Fibroblast of skin of right quadriceps (primary cell): ENCODE results near the gene FTSJ3.

ENCODE experiments used
- DNase-seq: peaks from one replicate; pipeline ENCODE4 v3.0.0-alpha.2; 2013

Gene FTSJ3

DNA sequence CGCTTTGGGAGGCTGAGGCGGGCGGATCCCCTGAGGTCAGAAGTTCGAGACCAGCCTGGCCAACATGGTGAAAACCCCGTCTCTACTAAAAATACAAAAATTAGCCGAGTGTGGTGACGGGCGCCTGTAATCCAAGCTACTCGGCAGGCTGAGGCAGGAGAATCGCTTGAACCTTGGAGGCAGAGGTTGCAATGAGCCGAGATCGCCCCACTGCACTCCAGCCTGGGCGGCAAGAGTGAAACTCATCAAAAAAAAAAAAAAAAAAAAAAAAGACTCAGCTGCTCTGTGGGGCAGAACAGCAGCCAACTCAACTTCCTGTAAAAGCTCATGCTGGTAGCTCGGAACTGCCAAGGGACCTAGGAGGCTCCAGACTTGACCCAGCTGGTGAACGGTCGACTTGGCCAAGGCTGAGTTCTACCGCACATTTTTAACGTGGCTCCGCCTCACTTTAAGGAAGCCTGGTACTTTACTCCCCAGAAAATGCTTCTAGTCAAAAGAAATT lies 16.0 kb upstream of the FTSJ3 start:
- peak; percentile 49 for DNase-seq

GRCh38 chr17:63842540-63843386 lies 15.3 kb upstream of the FTSJ3 start, which contains the start of gene SMARCD2:
SMARCD2 (minus strand) TSS chr17:63842685; CDS start chr17:63842674, 11 bp downstream.
- DNase-seq: peak; percentile 100

DNA sequence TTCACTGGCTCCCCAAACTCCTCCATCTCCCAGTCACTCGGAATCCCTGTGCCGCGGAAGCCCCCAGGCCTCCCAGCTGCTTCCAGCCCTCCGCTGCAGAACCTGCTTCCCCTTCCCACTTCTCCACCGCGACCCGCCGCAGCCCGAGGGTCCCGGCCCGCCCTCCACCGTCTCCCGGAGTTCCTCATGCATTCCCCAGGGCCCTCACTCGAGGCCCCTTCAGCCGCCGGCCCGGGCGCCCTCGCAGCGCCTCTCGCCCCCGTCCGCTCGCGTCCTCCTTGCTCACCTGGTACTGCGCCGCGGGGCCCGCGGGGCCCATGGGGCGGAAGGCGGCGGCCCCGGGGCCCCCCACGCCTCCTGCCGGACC lies 14.7 kb upstream of the FTSJ3 start:
- DNase-seq: no peak

DNA sequence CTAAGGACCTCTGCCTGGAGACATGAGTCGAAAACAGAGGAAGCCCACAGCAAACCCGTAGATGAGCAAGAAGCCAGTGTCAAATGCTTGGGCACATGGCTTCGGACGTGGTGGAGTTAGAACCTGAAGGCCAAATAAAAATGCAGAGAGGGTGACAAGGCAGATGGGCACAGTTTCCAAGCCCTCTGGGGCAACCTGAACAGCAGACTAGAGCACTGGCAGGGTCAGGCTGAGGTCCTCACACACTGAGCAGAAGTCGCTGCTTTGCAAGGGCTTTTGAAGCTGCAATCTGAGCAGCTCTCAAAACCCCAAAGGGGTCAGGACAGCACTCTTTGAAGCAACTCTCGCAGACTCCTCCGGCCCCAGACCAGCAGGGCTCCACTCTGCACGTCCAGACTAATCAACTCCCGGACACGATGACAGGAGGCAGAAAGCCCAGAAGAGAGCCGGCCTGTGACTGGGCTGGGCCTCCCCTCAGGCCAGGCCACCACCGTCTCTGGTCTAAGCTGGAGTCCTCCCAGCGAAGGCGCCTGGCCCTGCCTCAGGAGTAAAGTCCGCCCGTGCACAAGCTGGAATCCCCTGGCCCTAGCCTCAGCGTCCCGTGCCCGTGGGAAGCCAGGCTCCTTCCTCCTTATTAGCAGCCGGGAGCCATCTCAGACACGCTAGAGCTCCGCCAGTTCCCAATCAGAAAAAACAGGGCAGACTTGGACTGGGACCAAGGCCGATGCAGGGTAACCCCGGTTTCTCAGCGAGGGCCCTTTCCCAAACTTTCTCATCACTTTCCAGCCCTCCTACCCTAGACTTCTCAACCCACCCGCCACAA lies 14.1 kb upstream of the FTSJ3 start:
- peak; percentile 28 for DNase-seq

DNA sequence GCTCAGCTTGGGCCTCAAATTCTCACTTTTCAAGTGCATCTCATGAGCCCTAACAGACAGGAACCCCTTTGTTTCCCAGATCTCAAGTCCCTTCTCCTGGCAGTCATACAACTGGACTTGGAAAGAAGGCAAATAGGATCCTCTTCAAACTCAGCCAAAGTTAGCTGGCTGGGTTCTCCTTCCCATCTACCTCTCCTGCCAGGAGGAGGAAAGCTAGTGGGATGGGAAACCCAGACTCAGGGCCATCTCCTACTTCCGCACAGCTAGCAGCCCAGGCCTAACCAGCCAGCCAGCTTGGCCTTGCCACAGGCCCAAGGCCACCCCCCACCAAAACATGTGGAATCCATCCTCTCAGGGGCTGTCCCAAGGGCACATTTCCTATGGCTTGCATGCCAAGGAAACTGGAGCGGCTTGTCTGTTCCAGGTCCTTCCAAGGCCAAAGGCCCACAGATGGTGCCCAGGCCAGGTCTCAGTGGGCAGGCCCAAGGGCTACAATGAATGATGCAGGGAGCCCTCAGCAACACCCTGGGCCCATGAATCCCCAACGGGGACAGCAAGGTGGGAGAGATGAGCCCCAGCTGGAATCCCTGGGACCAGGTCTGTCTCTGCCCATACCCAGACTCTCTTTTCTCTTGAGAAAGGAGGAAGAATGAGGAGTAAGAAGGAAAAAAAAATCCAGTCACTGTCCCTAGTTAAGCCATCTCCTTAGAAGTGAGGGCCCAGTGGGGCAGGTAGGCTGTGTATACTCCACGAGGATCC lies 13.3 kb upstream of the FTSJ3 start:
- DNase-seq: no peak

DNA sequence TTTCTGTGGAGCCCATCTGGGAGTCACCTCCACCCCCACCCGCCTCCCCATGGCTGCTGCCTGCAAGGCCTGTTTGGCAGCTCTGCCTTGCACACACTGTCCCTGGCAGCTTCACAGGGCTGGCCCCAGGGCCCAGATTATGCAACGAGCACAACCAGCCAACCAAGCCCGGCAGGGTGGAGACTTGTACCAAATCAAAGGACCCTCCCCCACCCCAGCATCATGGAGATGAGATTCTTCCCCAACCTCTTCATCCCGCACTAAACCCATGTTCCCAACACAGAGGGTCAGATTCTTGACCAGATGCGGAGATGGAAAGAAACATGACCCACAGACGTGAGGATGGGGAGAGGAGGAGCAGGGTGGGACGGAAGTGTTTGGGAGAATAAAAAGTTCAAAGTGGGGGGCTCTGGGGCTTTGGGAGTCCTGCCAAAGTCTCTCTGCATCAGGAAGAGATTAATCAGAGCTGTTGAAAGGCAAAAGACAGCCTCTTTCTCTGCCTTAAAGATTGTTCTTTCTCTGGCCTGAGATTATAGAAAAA lies 11.2 kb upstream of the FTSJ3 start:
- DNase-seq: peak; percentile 85

GRCh38 chr17:63837962-63838600 lies 10.6 kb upstream of the FTSJ3 start:
- no peak for DNase-seq

DNA sequence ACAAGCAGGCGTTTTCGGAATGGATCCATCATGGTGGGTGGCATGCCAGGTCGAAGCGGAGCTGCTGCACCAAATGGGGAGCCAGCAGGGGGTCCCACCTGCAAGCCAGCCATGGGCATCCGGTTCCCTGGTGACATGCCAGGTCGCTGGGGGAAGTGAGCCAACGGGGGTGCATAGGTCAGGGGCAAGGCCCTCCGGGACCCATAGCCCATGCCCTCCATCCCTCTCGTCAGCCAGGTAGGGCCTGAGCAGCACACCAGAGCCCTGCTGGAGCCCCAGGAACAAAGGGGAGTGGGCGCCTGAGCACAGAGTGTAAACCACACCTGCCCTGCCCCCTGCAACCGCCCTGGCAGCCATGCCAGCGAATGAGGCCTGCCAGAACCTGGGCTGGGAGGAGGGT lies 10.0 kb upstream of the FTSJ3 start:
- DNase-seq: no peak

GRCh38 chr17:63836811-63837210 lies 9.3 kb upstream of the FTSJ3 start:
- no peak for DNase-seq

GRCh38 chr17:63835167-63835720 lies 7.8 kb upstream of the FTSJ3 start:
- no peak for DNase-seq

DNA sequence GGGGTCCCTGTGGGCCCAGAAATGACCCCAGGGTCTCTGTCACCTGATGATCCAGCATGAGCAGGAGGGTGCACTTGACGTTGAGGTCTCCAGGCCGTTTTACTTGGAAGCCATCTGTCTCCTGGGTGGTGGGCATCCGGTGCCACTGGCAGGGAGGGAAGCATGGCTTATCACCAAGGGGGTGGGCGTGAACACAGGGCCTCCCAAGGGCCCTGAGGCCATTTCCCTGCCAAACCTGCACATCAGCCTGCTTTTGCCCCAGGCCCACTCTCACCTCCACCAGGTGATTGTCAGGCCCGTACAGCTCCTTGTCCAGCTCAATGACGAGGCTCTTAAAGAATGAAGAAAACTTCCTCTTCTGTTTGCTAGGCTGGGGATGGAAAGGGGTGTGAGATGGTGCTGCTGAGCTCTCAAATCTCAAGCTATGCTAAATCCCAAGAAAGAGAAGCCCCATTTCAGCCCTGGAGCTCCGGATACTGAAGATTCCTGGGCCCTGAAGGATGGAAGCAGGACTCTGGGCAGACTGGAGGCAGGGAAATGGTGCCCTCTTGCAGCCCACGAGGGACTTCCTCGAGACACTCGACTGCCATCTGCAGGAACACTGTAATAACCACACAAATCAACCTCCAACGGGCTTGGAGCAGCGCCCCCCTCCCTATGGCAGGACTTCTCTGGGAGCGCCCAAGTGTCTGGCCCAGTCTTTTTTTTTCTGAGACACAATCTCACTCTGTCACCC lies 7.1 kb upstream of the FTSJ3 start:
- DNase-seq: peak; percentile 76

GRCh38 chr17:63833741-63834373 lies 6.4 kb upstream of the FTSJ3 start:
- DNase-seq: no peak

- no peak for DNase-seq
Measured at GRCh38 chr17:63833026-63833740, 5.7 kb upstream of the FTSJ3 start.

- DNase-seq: no peak
Measured at GRCh38 chr17:63832455-63832854, 5.0 kb upstream of the FTSJ3 start.

- no peak for DNase-seq
Measured at GRCh38 chr17:63832014-63832413, 4.6 kb upstream of the FTSJ3 start.

- DNase-seq: no peak
Measured at GRCh38 chr17:63831505-63831904, 4.0 kb upstream of the FTSJ3 start.

DNA sequence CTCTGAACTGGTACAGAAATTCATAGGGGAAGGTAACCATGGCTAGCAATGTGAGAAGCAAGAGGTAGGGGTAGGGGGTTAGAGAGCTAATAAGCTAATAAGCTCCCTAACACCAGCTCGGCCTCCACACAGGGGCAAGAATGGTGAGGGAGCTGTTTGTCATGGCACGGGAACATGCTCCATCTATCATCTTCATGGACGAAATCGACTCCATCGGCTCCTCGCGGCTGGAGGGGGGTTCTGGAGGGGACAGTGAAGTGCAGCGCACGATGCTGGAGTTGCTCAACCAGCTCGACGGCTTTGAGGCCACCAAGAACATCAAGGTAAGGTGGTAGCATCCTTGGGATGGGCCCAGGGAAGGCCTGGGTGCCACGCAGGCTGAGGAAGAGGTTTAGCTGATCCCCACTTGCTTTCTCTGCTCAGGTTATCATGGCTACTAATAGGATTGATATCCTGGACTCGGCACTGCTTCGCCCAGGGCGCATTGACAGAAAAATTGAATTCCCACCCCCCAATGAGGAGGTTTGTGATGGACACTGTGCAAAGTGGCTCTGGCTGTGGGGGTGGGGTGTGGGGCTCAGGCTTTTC lies 3.5 kb upstream of the FTSJ3 start:
- no peak for DNase-seq

DNA sequence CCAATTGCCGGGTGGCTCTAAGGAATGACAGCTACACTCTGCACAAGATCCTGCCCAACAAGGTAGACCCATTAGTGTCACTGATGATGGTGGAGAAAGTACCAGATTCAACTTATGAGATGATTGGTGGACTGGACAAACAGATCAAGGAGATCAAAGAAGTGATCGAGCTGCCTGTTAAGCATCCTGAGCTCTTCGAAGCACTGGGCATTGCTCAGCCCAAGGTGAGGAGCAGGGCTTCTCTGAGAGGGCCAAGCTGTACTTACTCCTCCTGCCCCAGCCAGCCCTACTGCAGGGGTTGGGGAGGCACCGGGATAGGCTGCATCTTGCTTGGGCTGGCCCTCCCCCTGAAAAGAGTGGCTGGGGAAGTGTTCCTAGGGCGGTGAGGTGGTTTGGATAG lies 2.8 kb upstream of the FTSJ3 start:
- no peak for DNase-seq

DNA sequence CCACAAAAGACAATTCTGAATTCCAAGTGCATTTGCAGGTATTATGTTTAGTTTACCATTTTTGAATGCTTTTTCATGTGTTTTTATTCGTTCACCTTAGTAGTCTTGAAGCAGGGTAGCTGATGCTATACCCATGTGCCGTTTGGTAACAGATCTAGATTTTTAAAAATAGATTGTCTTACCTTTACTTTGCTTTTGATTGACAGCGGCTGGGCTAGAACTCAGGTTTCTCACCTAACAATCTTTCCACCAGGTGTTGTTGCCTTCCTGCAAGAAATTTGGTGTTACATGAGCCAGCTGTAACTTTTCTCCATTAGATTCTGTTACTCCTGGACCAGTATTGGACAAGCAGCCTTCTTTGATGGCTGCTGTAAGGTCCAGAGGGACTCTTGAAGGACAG lies 1.5 kb upstream of the FTSJ3 start:
- DNase-seq: no peak

DNA sequence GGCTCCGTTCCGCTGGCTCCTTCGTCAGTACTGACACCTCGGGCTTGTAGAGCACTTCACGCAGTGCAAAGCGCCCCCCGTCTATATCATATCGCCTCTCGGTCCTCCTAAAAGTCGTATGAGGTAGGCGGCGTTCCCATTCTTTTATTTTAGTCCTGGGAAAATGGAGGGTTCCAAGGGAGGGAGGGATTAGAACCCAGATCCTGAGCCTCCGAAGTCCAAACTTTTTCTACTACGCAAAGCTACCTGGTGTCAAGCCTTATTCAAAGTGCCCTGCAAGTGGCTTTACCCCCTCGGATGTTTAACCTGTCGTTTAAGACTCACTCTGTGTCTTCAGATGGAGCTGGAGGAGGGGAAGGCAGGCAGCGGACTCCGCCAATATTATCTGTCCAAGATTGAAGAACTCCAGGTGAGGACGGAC lies 348 bp upstream of the FTSJ3 start:
- no peak for DNase-seq
